HCT116 (cell line): ENCODE measurements around the gene DHFR2. TPM values are rescaled to one million over a fixed set of nuclear protein-coding genes. Genes with fewer than 3 reads are reported as not detected.

Experiments used
- ATAC-seq: fragments of 200-7000 bp; cut with Tn5 transposase; 2 replicates; pipeline ENCODE4 v1.9.1; 2020; ENCODE audit warnings: mild to moderate bottlenecking, moderate library complexity
- BruUV-seq: library from RNA; stranded (reverse); fragments of 400-500 nt; replicated peaks from 2 replicates; lab custom pipeline; 2021; lab: Mats Ljungman, UMichigan
- CTCF ChIA-PET: fragments of 300-600 bp; sonication (Branson Sonifier 250); formaldehyde crosslinking; loops from one replicate; lab custom pipeline; 2021; ENCODE audit warnings: antibody characterized with exemption; lab: Charles Lee
- POLR2A ChIA-PET: fragments of 300-600, 350-600 bp; sonication (Branson Sonifier 250); formaldehyde crosslinking; loops from one replicate; lab custom pipeline; 2021; ENCODE audit warnings: antibody characterized with exemption; lab: Charles Lee
- RAD21 ChIA-PET, 2 experiments: fragments of 300-600 bp; sonication (Branson Sonifier 250); formaldehyde crosslinking; loops; one replicate each; lab custom pipeline; 2023; ENCODE audit warnings: low total read pairs in 2 of 2; ENCODE audit not compliant: uncharacterized antibody in 2 of 2, unreplicated experiment in 2 of 2, low non-redundant PET in 1 of 2; lab: Charles Lee
- DNase-seq: peaks from one replicate; pipeline ENCODE4 v3.0.0-alpha.2; 2010; ENCODE audit warnings: low read depth, low spot score
- H2AFZ ChIP-seq: fragments of 200-600 bp; shearing (Covaris generic), sonication (generic); 2 replicates; pipeline ENCODE4 v1.6.1; 2017; ENCODE audit warnings: low read depth, mixed run types, mixed read lengths, antibody characterized with exemption, low read length; ENCODE audit not compliant: poor library complexity, severe bottlenecking
- H3K27ac ChIP-seq: 2 replicates; pipeline ENCODE4 v1.5.1; 2012; ENCODE audit warnings: low read depth, low read length
- H3K27me3 ChIP-seq: fragments of 200-600 bp; sonication (generic); 2 replicates; pipeline ENCODE4 v1.6.1; 2016; ENCODE audit warnings: mixed run types, low read length, mixed read lengths; ENCODE audit not compliant: insufficient read depth
- H3K36me3 ChIP-seq, 2 experiments: fragments of 200-500 bp in 1 of 2; fragments of 200-600 bp in 1 of 2; sonication (Bioruptor generic) in 1 of 2; sonication (generic) in 1 of 2; 2 replicates each; pipeline versions ENCODE4 v1.5.1 to v1.6.1; 2014 to 2016; ENCODE audit warnings: low read length in 2 of 2, inconsistent platforms in 1 of 2, mixed read lengths in 1 of 2, mixed run types in 1 of 2; ENCODE audit not compliant: insufficient read depth in 2 of 2, control insufficient read depth in 1 of 2
- H3K4me1 ChIP-seq, 2 experiments: fragments of 200-600 bp in 1 of 2; sonication (generic) in 1 of 2; 2 replicates each; pipeline versions ENCODE4 v1.5.1 to v1.6.1; 2012 to 2017; ENCODE audit warnings: low read length in 2 of 2, inconsistent platforms in 1 of 2, mild to moderate bottlenecking in 1 of 2, mixed read lengths in 1 of 2, mixed run types in 1 of 2, moderate library complexity in 1 of 2; ENCODE audit not compliant: insufficient read depth in 2 of 2, control insufficient read depth in 1 of 2
- H3K4me2 ChIP-seq: fragments of 200-600 bp; sonication (generic); 2 replicates; pipeline ENCODE4 v1.6.1; 2017; ENCODE audit warnings: mixed run types, low read length, mixed read lengths
- H3K4me3 ChIP-seq, 2 experiments: fragments of 200-600 bp in 1 of 2; sonication (generic) in 1 of 2; replicated peaks in 1 of 2; 2 replicates each; pipeline ENCODE4 v1.5.1; 2011 to 2016; ENCODE audit warnings: low read length in 2 of 2, control low read depth in 1 of 2, low read depth in 1 of 2, mild to moderate bottlenecking in 1 of 2, mixed read lengths in 1 of 2, mixed run types in 1 of 2
- H3K79me2 ChIP-seq: fragments of 200-600 bp; sonication (generic); 2 replicates; pipeline ENCODE4 v1.6.1; 2017; ENCODE audit warnings: mild to moderate bottlenecking, mixed run types, low read length, moderate library complexity, mixed read lengths; ENCODE audit not compliant: insufficient read depth
- H3K9ac ChIP-seq: fragments of 200-600 bp; sonication (generic); 2 replicates; pipeline ENCODE4 v1.6.1; 2016; ENCODE audit warnings: low read length, mixed read lengths
- H3K9me2 ChIP-seq: fragments of 200-600 bp; sonication (generic), shearing (Covaris generic); 2 replicates; pipeline ENCODE4 v1.6.1; 2017; ENCODE audit warnings: mixed run types, mild to moderate bottlenecking, moderate library complexity; ENCODE audit not compliant: insufficient read depth
- H3K9me3 ChIP-seq, 2 experiments: fragments of 200-500 bp in 1 of 2; fragments of 200-600 bp in 1 of 2; sonication (Bioruptor generic) in 1 of 2; sonication (generic) in 1 of 2; 2 replicates each; pipeline ENCODE4 v1.6.1; 2014 to 2017; ENCODE audit warnings: low read length in 2 of 2, mixed read lengths in 2 of 2, inconsistent platforms in 1 of 2, low read depth in 1 of 2, mild to moderate bottlenecking in 1 of 2, mixed run types in 1 of 2, moderate library complexity in 1 of 2; ENCODE audit not compliant: control insufficient read depth in 1 of 2, insufficient read depth in 1 of 2
- H4K20me1 ChIP-seq: fragments of 200-600 bp; sonication (generic), shearing (Covaris generic); 2 replicates; pipeline ENCODE4 v1.6.1; 2017; ENCODE audit warnings: mixed run types, mild to moderate bottlenecking, moderate library complexity; ENCODE audit not compliant: insufficient read depth
- ATF3 ChIP-seq: IDR thresholded peaks from 2 replicates; pipeline ENCODE4 v1.6.1; 2012
- CBX3 ChIP-seq: IDR thresholded peaks from 2 replicates; pipeline ENCODE4 v1.6.1; 2012; ENCODE audit warnings: low read depth
- CTCF ChIP-seq, 3 experiments: fragments of 200-600 bp in 1 of 3; sonication (generic) in 1 of 3; IDR thresholded peaks in 2 of 3; conservative IDR thresholded peaks in 1 of 3; 2 replicates each; pipeline ENCODE4 v1.5.1; 2012 to 2017; ENCODE audit warnings: low read depth in 2 of 3, low read length in 2 of 3, antibody characterized with exemption in 1 of 3, borderline replicate concordance in 1 of 3, control low read depth in 1 of 3, mild to moderate bottlenecking in 1 of 3, mixed read lengths in 1 of 3, mixed run types in 1 of 3, moderate library complexity in 1 of 3; ENCODE audit not compliant: insufficient read depth in 1 of 3
- EGR1 ChIP-seq: IDR thresholded peaks from 2 replicates; pipeline ENCODE4 v1.6.1; 2012; ENCODE audit warnings: low read depth
- EZH2phosphoT487 ChIP-seq: fragments of 200-600 bp; IDR thresholded peaks from 2 replicates; pipeline ENCODE4 v1.6.1; 2018; ENCODE audit warnings: antibody characterized with exemption, borderline replicate concordance
- FOSL1 ChIP-seq: IDR thresholded peaks from 2 replicates; pipeline ENCODE4 v1.6.1; 2012; ENCODE audit warnings: low read depth
- JUND ChIP-seq: IDR thresholded peaks from 2 replicates; pipeline ENCODE4 v1.6.1; 2012
- MAX ChIP-seq: IDR thresholded peaks from 2 replicates; pipeline ENCODE4 v1.6.1; 2012
- POLR2A ChIP-seq: IDR thresholded peaks from 2 replicates; pipeline ENCODE4 v1.7.0; 2011; ENCODE audit warnings: borderline replicate concordance; ENCODE audit not compliant: insufficient read depth, insufficient read length; ENCODE audit errors: extremely low read depth
- POLR2AphosphoS5 ChIP-seq: IDR thresholded peaks from 2 replicates; pipeline ENCODE4 v1.6.1; 2011; ENCODE audit warnings: mild to moderate bottlenecking, low read depth, low read length, moderate library complexity
- RAD21 ChIP-seq: IDR thresholded peaks from 2 replicates; pipeline ENCODE4 v1.6.1; 2012; ENCODE audit warnings: low read depth, mild to moderate bottlenecking
- REST ChIP-seq: IDR thresholded peaks from 2 replicates; pipeline ENCODE4 v1.6.1; 2012; ENCODE audit warnings: low read depth
- SIN3A ChIP-seq: IDR thresholded peaks from 2 replicates; pipeline ENCODE4 v1.6.1; 2012; ENCODE audit warnings: low read depth
- SP1 ChIP-seq: IDR thresholded peaks from 2 replicates; pipeline ENCODE4 v1.6.1; 2012; ENCODE audit warnings: low read depth
- SRF ChIP-seq: IDR thresholded peaks from 2 replicates; pipeline ENCODE4 v1.6.1; 2012; ENCODE audit warnings: low read depth
- TCF7L2 ChIP-seq: IDR thresholded peaks from 2 replicates; pipeline ENCODE4 v1.7.0; 2011; ENCODE audit warnings: borderline replicate concordance, inconsistent platforms; ENCODE audit not compliant: insufficient read depth, insufficient read length; ENCODE audit errors: extremely low read depth
- YY1 ChIP-seq: IDR thresholded peaks from 2 replicates; pipeline ENCODE4 v1.6.1; 2011; ENCODE audit warnings: low read length, low read depth, moderate library complexity, mild to moderate bottlenecking; ENCODE audit not compliant: insufficient replicate concordance; ENCODE audit errors: extremely low read depth
- ZBTB33 ChIP-seq: IDR thresholded peaks from 2 replicates; pipeline ENCODE4 v1.6.1; 2011; ENCODE audit warnings: mild to moderate bottlenecking, low read length, moderate library complexity; ENCODE audit not compliant: insufficient replicate concordance; ENCODE audit errors: extremely low read depth
- ZFX ChIP-seq: fragments of 450-650 bp; IDR thresholded peaks from 2 replicates; pipeline ENCODE4 v1.6.1; 2017
- ZNF274 ChIP-seq: fragments of 200-500 bp; sonication (Bioruptor generic); IDR thresholded peaks from 2 replicates; pipeline ENCODE4 v1.6.1; 2014; ENCODE audit warnings: mild to moderate bottlenecking, low read depth, low read length, inconsistent platforms
- intact Hi-C: fragments of 100-400 bp; cut with micrococcal nuclease; formaldehyde crosslinking; loops from 2 replicates; pipeline ENCODE4 v1.10.0; 2022
- total RNA-seq: library from RNA; stranded (reverse); gene quantifications from one replicate; pipeline ENCODE4 v1.2.1, GENCODE V29; 2021; ENCODE audit not compliant: unreplicated experiment

Gene DHFR2
- total RNA-seq, 1 experiment from 2014 or later: 1.8 TPM

GRCh38 chr3:94092086-94092485 is 29.4 kb upstream of the DHFR2 start:
- TF ChIP-seq JUND (no peak), REST (no peak), EZH2phosphoT487 (no peak), RAD21 (no peak), SRF (no peak), SIN3A (no peak), TCF7L2 (no peak), MAX (no peak), ATF3 (no peak), SP1 (no peak), ZFX (no peak), CTCF (IDR thresholded peaks at IDR 0.05 in 2 of 3, conservative IDR thresholded peaks at IDR 0.05 in 1 of 3; ENCODE audit: borderline replicate concordance in 1 of 3, insufficient read depth in 1 of 3, low read depth in 2 of 3, low read length in 2 of 3) (no peak), POLR2AphosphoS5 (no peak), YY1 (no peak), POLR2A (no peak), ZNF274 (no peak), EGR1 (no peak), FOSL1 (no peak), ZBTB33 (no peak), CBX3 (no peak)
- ATAC-seq (no peak), DNase-seq (no peak)
- peaks cover 3 to 12% of the 10 kb centered on the region in 2 experiments; a peak in 2 of 4 replicates for H3K36me3 ChIP-seq
- no peaks in the 10 kb centered on the region for H3K9me3 ChIP-seq
- BruUV-seq: no TSS peak
- no peak overlapping the region for H3K4me2 ChIP-seq
- H3K27ac ChIP-seq: no peak overlapping the region
- H3K9ac ChIP-seq: no peak overlapping the region
- no peak overlapping the region for H3K4me3 ChIP-seq
- RAD21 ChIA-PET: no interaction called here
- intact Hi-C loops: no loop called here
- CTCF ChIA-PET: no interaction called here
- H3K27me3 ChIP-seq: no peaks in the 10 kb centered on the region
- H4K20me1 ChIP-seq: no peaks in the 10 kb centered on the region
- POLR2A ChIA-PET: no interaction called here
- no peaks in the 10 kb centered on the region for H3K9me2 ChIP-seq
- no peaks in the 10 kb centered on the region for H3K4me1 ChIP-seq
- no peak overlapping the region for H2AFZ ChIP-seq
- no peaks in the 10 kb centered on the region for H3K79me2 ChIP-seq
